ENCODE measurements around the gene CAMK2A.

Gene CAMK2A

GRCh38 chr5:150313921-150314716 is 24.5 kb upstream of the CAMK2A start:
- H3K27ac ChIP-seq (ENCODE audit: low read depth, low read length) = no peak overlapping the region

GRCh38 chr5:150313501-150313900 is 23.9 kb upstream of the CAMK2A start:
- Histone ChIP-seq H3K4me3 (ENCODE audit: low read depth in 1 of 2, low read length in 2 of 2) (no peak overlapping the region), H3K9ac (ENCODE audit: low read length) (no peak overlapping the region), H3K27me3 (ENCODE audit: control insufficient read depth in 1 of 2, insufficient read depth in 2 of 2, low read length in 2 of 2) (no peaks in the 10 kb centered on the region), H3K4me1 (ENCODE audit: insufficient read depth, low read length) (no peaks in the 10 kb centered on the region), H3K9me3 (ENCODE audit: low read length) (no peaks in the 10 kb centered on the region), H3K36me3 (ENCODE audit: insufficient read depth, low read length) (no peaks in the 10 kb centered on the region), H3K27ac (ENCODE audit: low read depth, low read length) (no peak overlapping the region)

More at GRCh38 chr5:150313921-150314716, 24.5 kb upstream of the CAMK2A start:
- no peaks in the 10 kb centered on the region for H3K27me3 ChIP-seq (ENCODE audit: control insufficient read depth in 1 of 2, insufficient read depth in 2 of 2, low read length in 2 of 2)
- H3K9me3 ChIP-seq (ENCODE audit: low read length) = no peaks in the 10 kb centered on the region
- H3K9ac ChIP-seq (ENCODE audit: low read length) = no peak overlapping the region
- H3K4me3 ChIP-seq (ENCODE audit: low read depth in 1 of 2, low read length in 2 of 2) = no peak overlapping the region
- H3K4me1 ChIP-seq (ENCODE audit: insufficient read depth, low read length) = no peaks in the 10 kb centered on the region
- no peaks in the 10 kb centered on the region for H3K36me3 ChIP-seq (ENCODE audit: insufficient read depth, low read length)

- H3K9me3 ChIP-seq (ENCODE audit: low read length) = no peaks in the 10 kb centered on the region
- no peak overlapping the region for H3K4me3 ChIP-seq (ENCODE audit: low read depth in 1 of 2, low read length in 2 of 2)
- H3K9ac ChIP-seq (ENCODE audit: low read length) = no peak overlapping the region
- no peaks in the 10 kb centered on the region for H3K36me3 ChIP-seq (ENCODE audit: insufficient read depth, low read length)
- no peaks in the 10 kb centered on the region for H3K4me1 ChIP-seq (ENCODE audit: insufficient read depth, low read length)
- H3K27me3 ChIP-seq (ENCODE audit: control insufficient read depth in 1 of 2, insufficient read depth in 2 of 2, low read length in 2 of 2) = no peaks in the 10 kb centered on the region
- H3K27ac ChIP-seq (ENCODE audit: low read depth, low read length) = no peak overlapping the region
Measured at GRCh38 chr5:150312518-150312917, 22.9 kb upstream of the CAMK2A start.

- no peaks in the 10 kb centered on the region for H3K27me3 ChIP-seq (ENCODE audit: control insufficient read depth in 1 of 2, insufficient read depth in 2 of 2, low read length in 2 of 2)
- H3K9me3 ChIP-seq (ENCODE audit: low read length) = no peaks in the 10 kb centered on the region
- H3K9ac ChIP-seq (ENCODE audit: low read length) = no peak overlapping the region
- H3K27ac ChIP-seq (ENCODE audit: low read depth, low read length) = no peak overlapping the region
- H3K36me3 ChIP-seq (ENCODE audit: insufficient read depth, low read length) = no peaks in the 10 kb centered on the region
- no peaks in the 10 kb centered on the region for H3K4me1 ChIP-seq (ENCODE audit: insufficient read depth, low read length)
- no peak overlapping the region for H3K4me3 ChIP-seq (ENCODE audit: low read depth in 1 of 2, low read length in 2 of 2)
Measured at GRCh38 chr5:150311015-150311692, 21.6 kb upstream of the CAMK2A start.

- Histone ChIP-seq H3K9me3 (ENCODE audit: low read length) (no peaks in the 10 kb centered on the region), H3K4me3 (ENCODE audit: low read depth in 1 of 2, low read length in 2 of 2) (no peak overlapping the region), H3K36me3 (ENCODE audit: insufficient read depth, low read length) (no peaks in the 10 kb centered on the region), H3K4me1 (ENCODE audit: insufficient read depth, low read length) (no peaks in the 10 kb centered on the region), H3K9ac (ENCODE audit: low read length) (no peak overlapping the region), H3K27ac (ENCODE audit: low read depth, low read length) (no peak overlapping the region), H3K27me3 (ENCODE audit: control insufficient read depth in 1 of 2, insufficient read depth in 2 of 2, low read length in 2 of 2) (no peaks in the 10 kb centered on the region)
Measured at GRCh38 chr5:150310246-150310645, 20.7 kb upstream of the CAMK2A start.

GRCh38 chr5:150309886-150310239 is 20.3 kb upstream of the CAMK2A start:
- Histone ChIP-seq H3K4me3 (ENCODE audit: low read depth in 1 of 2, low read length in 2 of 2) (no peak overlapping the region), H3K27ac (ENCODE audit: low read depth, low read length) (no peak overlapping the region), H3K27me3 (ENCODE audit: control insufficient read depth in 1 of 2, insufficient read depth in 2 of 2, low read length in 2 of 2) (no peaks in the 10 kb centered on the region), H3K4me1 (ENCODE audit: insufficient read depth, low read length) (no peaks in the 10 kb centered on the region), H3K9ac (ENCODE audit: low read length) (no peak overlapping the region), H3K36me3 (ENCODE audit: insufficient read depth, low read length) (no peaks in the 10 kb centered on the region), H3K9me3 (ENCODE audit: low read length) (no peaks in the 10 kb centered on the region)

GRCh38 chr5:150309101-150309885 is 19.7 kb upstream of the CAMK2A start:
- Histone ChIP-seq H3K27me3 (ENCODE audit: control insufficient read depth in 1 of 2, insufficient read depth in 2 of 2, low read length in 2 of 2) (no peaks in the 10 kb centered on the region), H3K4me3 (ENCODE audit: low read depth in 1 of 2, low read length in 2 of 2) (no peak overlapping the region), H3K27ac (ENCODE audit: low read depth, low read length) (no peak overlapping the region), H3K36me3 (ENCODE audit: insufficient read depth, low read length) (no peaks in the 10 kb centered on the region), H3K4me1 (ENCODE audit: insufficient read depth, low read length) (peaks cover 3% of the 10 kb centered on the region), H3K9me3 (ENCODE audit: low read length) (no peaks in the 10 kb centered on the region), H3K9ac (ENCODE audit: low read length) (no peak overlapping the region)

GRCh38 chr5:150307617-150308426 is 18.2 kb upstream of the CAMK2A start:
- H3K27ac ChIP-seq (ENCODE audit: low read depth, low read length) = no peak overlapping the region
- H3K9ac ChIP-seq (ENCODE audit: low read length) = no peak overlapping the region
- no peaks in the 10 kb centered on the region for H3K9me3 ChIP-seq (ENCODE audit: low read length)
- no peak overlapping the region for H3K4me3 ChIP-seq (ENCODE audit: low read depth in 1 of 2, low read length in 2 of 2)
- H3K36me3 ChIP-seq (ENCODE audit: insufficient read depth, low read length) = no peaks in the 10 kb centered on the region
- peaks cover 16% of the 10 kb centered on the region for H3K4me1 ChIP-seq (ENCODE audit: insufficient read depth, low read length)
- H3K27me3 ChIP-seq (ENCODE audit: control insufficient read depth in 1 of 2, insufficient read depth in 2 of 2, low read length in 2 of 2) = peaks cover 0 to 2% of the 10 kb centered on the region in 2 donors

GRCh38 chr5:150306775-150307174 is 17.2 kb upstream of the CAMK2A start:
- no peak overlapping the region for H3K27ac ChIP-seq (ENCODE audit: low read depth, low read length)
- no peak overlapping the region for H3K4me3 ChIP-seq (ENCODE audit: low read depth in 1 of 2, low read length in 2 of 2)
- no peaks in the 10 kb centered on the region for H3K36me3 ChIP-seq (ENCODE audit: insufficient read depth, low read length)
- no peak overlapping the region for H3K9ac ChIP-seq (ENCODE audit: low read length)
- H3K27me3 ChIP-seq (ENCODE audit: control insufficient read depth in 1 of 2, insufficient read depth in 2 of 2, low read length in 2 of 2) = peaks cover 0 to 12% of the 10 kb centered on the region in 2 donors
- H3K9me3 ChIP-seq (ENCODE audit: low read length) = no peaks in the 10 kb centered on the region
- peaks cover 21% of the 10 kb centered on the region for H3K4me1 ChIP-seq (ENCODE audit: insufficient read depth, low read length)

- Histone ChIP-seq H3K27ac (ENCODE audit: low read depth, low read length) (no peak overlapping the region), H3K9ac (ENCODE audit: low read length) (no peak overlapping the region), H3K4me3 (ENCODE audit: low read depth in 1 of 2, low read length in 2 of 2) (no peak overlapping the region), H3K4me1 (ENCODE audit: insufficient read depth, low read length) (peaks cover 22% of the 10 kb centered on the region), H3K36me3 (ENCODE audit: insufficient read depth, low read length) (no peaks in the 10 kb centered on the region), H3K27me3 (ENCODE audit: control insufficient read depth in 1 of 2, insufficient read depth in 2 of 2, low read length in 2 of 2) (peaks cover 0 to 12% of the 10 kb centered on the region in 2 donors), H3K9me3 (ENCODE audit: low read length) (no peaks in the 10 kb centered on the region)
Measured at GRCh38 chr5:150305557-150305956, 16.0 kb upstream of the CAMK2A start.

- Histone ChIP-seq H3K4me1 (ENCODE audit: insufficient read depth, low read length) (peaks cover 27% of the 10 kb centered on the region), H3K27me3 (ENCODE audit: control insufficient read depth in 1 of 2, insufficient read depth in 2 of 2, low read length in 2 of 2) (peaks cover 0 to 12% of the 10 kb centered on the region in 2 donors), H3K36me3 (ENCODE audit: insufficient read depth, low read length) (no peaks in the 10 kb centered on the region), H3K9ac (ENCODE audit: low read length) (no peak overlapping the region), H3K27ac (ENCODE audit: low read depth, low read length) (no peak overlapping the region), H3K4me3 (ENCODE audit: low read depth in 1 of 2, low read length in 2 of 2) (no peak overlapping the region), H3K9me3 (ENCODE audit: low read length) (no peaks in the 10 kb centered on the region)
Measured at GRCh38 chr5:150305095-150305494, 15.5 kb upstream of the CAMK2A start.

All from muscle layer of colon (tissue), 2 donors.